Measurements from ENCODE around the gene KRTAP16-1.
"Not testable (repeated sequence)": the region's sequence is repeated elsewhere in the genome, so short reads cannot be mapped to it uniquely, and the experiment has no call there.

Gene KRTAP16-1

GRCh38 chr17:41347869-41348760, 39.0 kb upstream of the KRTAP16-1 start:
- Histone ChIP-seq H4K20me1 (ENCODE audit: insufficient read depth) (no peaks in the 10 kb centered on the region), H2AFZ (ENCODE audit: low read depth) (no peak overlapping the region), H3K4me3 (IDR thresholded peaks at IDR 0.05; ENCODE audit: insufficient read depth, low read depth, low read length) (no peak overlapping the region), H3K9ac (no peak overlapping the region), H3K27me3 (ENCODE audit: insufficient read depth, low read depth) (peaks cover 11% of the 10 kb centered on the region; the same call in 1 of the 2 replicates), H3K27ac (no peak overlapping the region), H3K4me1 (ENCODE audit: low read depth, poor library complexity, severe bottlenecking) (no peaks in the 10 kb centered on the region), H3K79me2 (ENCODE audit: insufficient read depth, low read depth) (no peaks in the 10 kb centered on the region), H3K36me3 (ENCODE audit: insufficient read depth) (no peaks in the 10 kb centered on the region), H3K4me2 (no peak overlapping the region)
- TF ChIP-seq, protein P1, sequence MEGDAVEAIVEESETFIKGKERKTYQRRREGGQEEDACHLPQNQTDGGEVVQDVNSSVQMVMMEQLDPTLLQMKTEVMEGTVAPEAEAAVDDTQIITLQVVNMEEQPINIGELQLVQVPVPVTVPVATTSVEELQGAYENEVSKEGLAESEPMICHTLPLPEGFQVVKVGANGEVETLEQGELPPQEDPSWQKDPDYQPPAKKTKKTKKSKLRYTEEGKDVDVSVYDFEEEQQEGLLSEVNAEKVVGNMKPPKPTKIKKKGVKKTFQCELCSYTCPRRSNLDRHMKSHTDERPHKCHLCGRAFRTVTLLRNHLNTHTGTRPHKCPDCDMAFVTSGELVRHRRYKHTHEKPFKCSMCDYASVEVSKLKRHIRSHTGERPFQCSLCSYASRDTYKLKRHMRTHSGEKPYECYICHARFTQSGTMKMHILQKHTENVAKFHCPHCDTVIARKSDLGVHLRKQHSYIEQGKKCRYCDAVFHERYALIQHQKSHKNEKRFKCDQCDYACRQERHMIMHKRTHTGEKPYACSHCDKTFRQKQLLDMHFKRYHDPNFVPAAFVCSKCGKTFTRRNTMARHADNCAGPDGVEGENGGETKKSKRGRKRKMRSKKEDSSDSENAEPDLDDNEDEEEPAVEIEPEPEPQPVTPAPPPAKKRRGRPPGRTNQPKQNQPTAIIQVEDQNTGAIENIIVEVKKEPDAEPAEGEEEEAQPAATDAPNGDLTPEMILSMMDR (conservative IDR thresholded peaks at IDR 0.05; ENCODE audit: low read depth, low read length) = no peak

DNA sequence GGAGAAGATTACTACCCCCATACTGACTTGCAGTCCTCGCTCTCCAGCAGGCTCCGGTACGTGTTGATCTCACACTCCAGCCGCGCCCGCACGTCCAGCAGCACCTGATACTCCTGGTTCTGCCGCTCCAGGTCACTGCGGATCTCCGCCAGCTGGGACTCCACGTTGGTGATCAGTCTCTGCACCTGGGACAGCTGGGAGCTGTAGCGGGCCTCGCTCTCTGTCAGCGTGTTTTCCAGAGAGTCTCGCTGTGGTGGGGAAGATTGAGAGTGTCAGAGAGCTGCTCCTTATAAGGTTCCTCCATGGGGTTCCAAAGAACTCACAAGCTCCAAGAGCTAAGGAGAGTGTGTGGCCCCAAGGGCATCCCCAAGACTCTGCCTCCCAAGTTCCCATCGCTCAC, 37.3 kb upstream of the KRTAP16-1 start:
- H3K4me3 ChIP-seq (IDR thresholded peaks at IDR 0.05; ENCODE audit: insufficient read depth, low read depth, low read length); H3K9ac ChIP-seq; H4K20me1 ChIP-seq (ENCODE audit: insufficient read depth); H2AFZ ChIP-seq (ENCODE audit: low read depth); H3K27ac ChIP-seq; H3K4me2 ChIP-seq; H3K36me3 ChIP-seq (ENCODE audit: insufficient read depth); H3K4me1 ChIP-seq (ENCODE audit: low read depth, poor library complexity, severe bottlenecking); H3K79me2 ChIP-seq (ENCODE audit: insufficient read depth, low read depth): not testable (repeated sequence)
- peaks cover 11% of the 10 kb centered on the region; the same call in 1 of the 2 replicates for H3K27me3 ChIP-seq (ENCODE audit: insufficient read depth, low read depth)

GRCh38 chr17:41345992-41346391, 36.9 kb upstream of the KRTAP16-1 start:
- no peak overlapping the region for H3K4me3 ChIP-seq (IDR thresholded peaks at IDR 0.05; ENCODE audit: insufficient read depth, low read depth, low read length)
- no peaks in the 10 kb centered on the region for H3K36me3 ChIP-seq (ENCODE audit: insufficient read depth)
- H2AFZ ChIP-seq (ENCODE audit: low read depth) = no peak overlapping the region
- H3K4me2 ChIP-seq = no peak overlapping the region
- H3K4me1 ChIP-seq (ENCODE audit: low read depth, poor library complexity, severe bottlenecking) = peaks cover 13% of the 10 kb centered on the region
- H4K20me1 ChIP-seq (ENCODE audit: insufficient read depth) = no peaks in the 10 kb centered on the region
- peaks cover 11% of the 10 kb centered on the region; the same call in 1 of the 2 replicates for H3K27me3 ChIP-seq (ENCODE audit: insufficient read depth, low read depth)
- no peak overlapping the region for H3K27ac ChIP-seq
- no peaks in the 10 kb centered on the region for H3K79me2 ChIP-seq (ENCODE audit: insufficient read depth, low read depth)
- H3K9ac ChIP-seq = no peak overlapping the region
- TF ChIP-seq, protein P1 (conservative IDR thresholded peaks at IDR 0.05; ENCODE audit: low read depth, low read length) = no peak

- Histone ChIP-seq H3K27ac (no peak overlapping the region), H3K36me3 (ENCODE audit: insufficient read depth) (no peaks in the 10 kb centered on the region), H3K4me2 (no peak overlapping the region), H3K79me2 (ENCODE audit: insufficient read depth, low read depth) (no peaks in the 10 kb centered on the region), H3K4me1 (ENCODE audit: low read depth, poor library complexity, severe bottlenecking) (peaks cover 42% of the 10 kb centered on the region), H2AFZ (ENCODE audit: low read depth) (no peak overlapping the region), H3K9ac (no peak overlapping the region), H4K20me1 (ENCODE audit: insufficient read depth) (no peaks in the 10 kb centered on the region), H3K27me3 (ENCODE audit: insufficient read depth, low read depth) (peaks cover 26% of the 10 kb centered on the region; the same call in 1 of the 2 replicates), H3K4me3 (IDR thresholded peaks at IDR 0.05; ENCODE audit: insufficient read depth, low read depth, low read length) (no peak overlapping the region)
- TF ChIP-seq, protein P1 (conservative IDR thresholded peaks at IDR 0.05; ENCODE audit: low read depth, low read length) = no peak
Observed at GRCh38 chr17:41343029-41343428, 33.9 kb upstream of the KRTAP16-1 start.
